Fibroblast of pulmonary artery (primary cell): ENCODE measurements around the gene CCDC88C.

ENCODE experiments used
- DNase-seq: peaks from one replicate; pipeline ENCODE4 v3.0.0-alpha.2; 2010; ENCODE audit warnings: low read depth
- H3K4me3 ChIP-seq: replicated peaks from 2 replicates; pipeline ENCODE4 v1.5.1; 2011; ENCODE audit warnings: low read depth, mild to moderate bottlenecking, control low read depth, low read length, moderate library complexity
- CTCF ChIP-seq: IDR thresholded peaks from 2 replicates; pipeline ENCODE4 v1.5.1; 2011; ENCODE audit warnings: mild to moderate bottlenecking, control low read depth, low read length, inconsistent platforms; ENCODE audit errors: missing control alignments

Gene CCDC88C

GRCh38 chr14:91380610-91381371 is 36.8 kb downstream of the CCDC88C start:
- H3K4me3 ChIP-seq: no peak overlapping the region
- DNase-seq: peak; percentile 85
- no peak for TF ChIP-seq CTCF

GRCh38 chr14:91380123-91380522 is 37.5 kb downstream of the CCDC88C start:
- no peak for TF ChIP-seq CTCF
- no peak overlapping the region for H3K4me3 ChIP-seq
- DNase-seq: no peak

- no peak for TF ChIP-seq CTCF
- no peak for DNase-seq
- no peak overlapping the region for H3K4me3 ChIP-seq
Observed at GRCh38 chr14:91379579-91379932, 38.1 kb downstream of the CCDC88C start.

GRCh38 chr14:91378930-91379578 is 38.6 kb downstream of the CCDC88C start:
- H3K4me3 ChIP-seq: no peak overlapping the region
- TF ChIP-seq CTCF: no peak
- DNase-seq: no peak

- H3K4me3 ChIP-seq: no peak overlapping the region
- DNase-seq: no peak
- no peak for TF ChIP-seq CTCF
Observed at GRCh38 chr14:91377700-91378652, 39.6 kb downstream of the CCDC88C start.

GRCh38 chr14:91376547-91377477 is 40.8 kb downstream of the CCDC88C start:
- no peak overlapping the region for H3K4me3 ChIP-seq
- no peak for DNase-seq
- no peak for TF ChIP-seq CTCF
